Muscle of arm (tissue), 12 donors: ENCODE data around the gene EEPD1. TPM values are rescaled to one million over a fixed set of nuclear protein-coding genes. Genes with fewer than 3 reads are reported as not detected.
A peak's percentile ranks its signal among the peaks of the same experiment; 100 is the strongest.

Experiments
- DNase-seq: peaks from one replicate; pipeline ENCODE4 v3.0.0-alpha.2; 2013
- polyA plus RNA-seq, 12 donors: library from polyadenylated mRNA; unstranded; fragments of 120-200 nt; gene quantifications; one replicate each; pipeline ENCODE4 v1.2.1, GENCODE V29; 2013; ENCODE audit not compliant: insufficient read length in 12 of 12

The EEPD1 gene
- polyA plus RNA-seq, 12 donors: 5.2 to 21.0 (median 12.1) TPM; not detected in 1

- DNase-seq: no peak
These were observed 146.2 kb downstream of the EEPD1 start for GRCh38 chr7:36299223-36299774.

GRCh38 chr7:36299823-36300341, 146.8 kb downstream of the EEPD1 start:
- DNase-seq: no peak

- no peak for DNase-seq
These were observed 147.8 kb downstream of the EEPD1 start for GRCh38 chr7:36300696-36301350.

GRCh38 chr7:36301914-36302771, 149.1 kb downstream of the EEPD1 start:
- DNase-seq: no peak

GRCh38 chr7:36303202-36304098, 150.4 kb downstream of the EEPD1 start:
- peak; percentile 70 for DNase-seq

- DNase-seq: no peak
These were observed 151.0 kb downstream of the EEPD1 start for GRCh38 chr7:36304099-36304425.

- DNase-seq: no peak
These were observed 152.2 kb downstream of the EEPD1 start for GRCh38 chr7:36305226-36305625.

GRCh38 chr7:36305648-36306047, 152.6 kb downstream of the EEPD1 start:
- no peak for DNase-seq

GRCh38 chr7:36306222-36306621, 153.2 kb downstream of the EEPD1 start:
- DNase-seq: no peak

- no peak for DNase-seq
These were observed 153.7 kb downstream of the EEPD1 start for GRCh38 chr7:36306722-36307121.

GRCh38 chr7:36308031-36308430, 155.0 kb downstream of the EEPD1 start:
- no peak for DNase-seq

GRCh38 chr7:36309301-36309700, 156.2 kb downstream of the EEPD1 start:
- no peak for DNase-seq

- DNase-seq: no peak
These were observed 156.7 kb downstream of the EEPD1 start for GRCh38 chr7:36309716-36310115.

GRCh38 chr7:36310897-36311296, 157.8 kb downstream of the EEPD1 start:
- no peak for DNase-seq

GRCh38 chr7:36311539-36311938, 158.5 kb downstream of the EEPD1 start:
- no peak for DNase-seq

- no peak for DNase-seq
These were observed 159.2 kb downstream of the EEPD1 start for GRCh38 chr7:36312064-36312914.

- no peak for DNase-seq
These were observed 159.9 kb downstream of the EEPD1 start for GRCh38 chr7:36312915-36313334.

GRCh38 chr7:36313607-36314006, 160.6 kb downstream of the EEPD1 start:
- no peak for DNase-seq

GRCh38 chr7:36314491-36314890, 161.4 kb downstream of the EEPD1 start:
- DNase-seq: no peak

- DNase-seq: no peak
These were observed 162.4 kb downstream of the EEPD1 start for GRCh38 chr7:36315309-36315944.
